CD14-positive monocyte (primary cell): ENCODE results near the gene GTPBP8. TPM values are rescaled to one million over a fixed set of nuclear protein-coding genes. Genes with fewer than 3 reads are reported as not detected.
A peak's percentile ranks its signal among the peaks of the same experiment; 100 is the strongest.

Source experiments
- DNase-seq, 3 donors: peaks; one replicate each; pipeline ENCODE4 v3.0.0-alpha.2; 2011 to 2022
- H2AFZ ChIP-seq: 2 replicates; pipeline ENCODE4 v1.6.0; 2012; ENCODE audit warnings: mild to moderate bottlenecking, low read depth, low read length, inconsistent platforms; ENCODE audit not compliant: insufficient read depth, poor library complexity, severe bottlenecking
- H3K27ac ChIP-seq, 2 donors: 1 replicate in 1 of 2; 2 replicates in 1 of 2; pipeline ENCODE4 v1.5.1; 2012 to 2013; ENCODE audit warnings: low read length in 2 of 2, control low read depth in 1 of 2, inconsistent platforms in 1 of 2, low read depth in 1 of 2, mild to moderate bottlenecking in 1 of 2
- H3K27me3 ChIP-seq, 2 donors: one replicate each; pipeline versions ENCODE4 v1.6.0 to v1.6.1; 2011 to 2013; ENCODE audit warnings: low read length in 2 of 2; ENCODE audit not compliant: control insufficient read depth in 2 of 2, insufficient read depth in 2 of 2
- H3K36me3 ChIP-seq, 2 donors: replicated peaks in 1 of 2; 1 replicate in 1 of 2; 2 replicates in 1 of 2; pipeline versions ENCODE4 v1.5.1 to v1.6.1; 2012 to 2013; ENCODE audit warnings: low read length in 2 of 2, control low read depth in 1 of 2, inconsistent platforms in 1 of 2, mild to moderate bottlenecking in 1 of 2; ENCODE audit not compliant: insufficient read depth in 2 of 2, control insufficient read depth in 1 of 2
- H3K4me1 ChIP-seq, 2 donors: 1 replicate in 1 of 2; 2 replicates in 1 of 2; pipeline versions ENCODE4 v1.5.1 to v1.6.1; 2012 to 2013; ENCODE audit warnings: low read length in 2 of 2, control low read depth in 1 of 2, inconsistent platforms in 1 of 2, mild to moderate bottlenecking in 1 of 2, moderate library complexity in 1 of 2; ENCODE audit not compliant: insufficient read depth in 2 of 2, control insufficient read depth in 1 of 2
- H3K4me2 ChIP-seq: replicated peaks from 2 replicates; pipeline ENCODE3; 2012; ENCODE audit warnings: low read length, moderate library complexity, mild to moderate bottlenecking; ENCODE audit not compliant: poor library complexity, severe bottlenecking; ENCODE audit errors: extremely low read depth
- H3K4me3 ChIP-seq, 3 experiments: fragments of 200-600 bp in 1 of 3; sonication (generic) in 1 of 3; replicated peaks in 1 of 3; 1 replicate in 2 of 3; 2 replicates in 1 of 3; pipeline ENCODE4 v1.5.1; 2011 to 2013; ENCODE audit warnings: low read length in 3 of 3, mild to moderate bottlenecking in 3 of 3, control low read depth in 2 of 3, low read depth in 2 of 3, inconsistent platforms in 1 of 3, moderate library complexity in 1 of 3
- H3K79me2 ChIP-seq: 2 replicates; pipeline ENCODE4 v1.6.0; 2012; ENCODE audit warnings: mild to moderate bottlenecking, control low read depth, inconsistent platforms, low read length, moderate library complexity; ENCODE audit not compliant: insufficient read depth
- H3K9ac ChIP-seq: 2 replicates; pipeline ENCODE4 v1.6.0; 2017; ENCODE audit warnings: low read length, mild to moderate bottlenecking; ENCODE audit not compliant: insufficient read depth, poor library complexity, severe bottlenecking
- H3K9me3 ChIP-seq, 2 donors: replicated peaks in 1 of 2; 1 replicate in 1 of 2; 2 replicates in 1 of 2; pipeline versions ENCODE4 v1.5.1 to v1.6.1; 2012 to 2013; ENCODE audit warnings: low read length in 2 of 2, control low read depth in 1 of 2; ENCODE audit not compliant: control insufficient read depth in 1 of 2, insufficient read depth in 1 of 2
- H4K20me1 ChIP-seq: 2 replicates; pipeline ENCODE4 v1.6.0; 2012; ENCODE audit warnings: mild to moderate bottlenecking, low read length, control low read depth, moderate library complexity; ENCODE audit not compliant: insufficient read depth
- H3K27ac Mint-ChIP-seq, 7 donors: one replicate each; pipeline ENCODE4 v1.8.0; 2020; ENCODE audit warnings: mild to moderate bottlenecking in 7 of 7, mixed read lengths in 7 of 7, moderate library complexity in 6 of 7, inconsistent platforms in 2 of 7
- H3K27me3 Mint-ChIP-seq, 3 donors: one replicate each; pipeline ENCODE4 v1.8.0; 2021 to 2022; ENCODE audit warnings: low read depth in 3 of 3, mild to moderate bottlenecking in 3 of 3, mixed read lengths in 3 of 3, moderate library complexity in 3 of 3, inconsistent platforms in 1 of 3
- H3K36me3 Mint-ChIP-seq, 2 donors: one replicate each; pipeline ENCODE4 v1.8.0; 2020; ENCODE audit warnings: mixed read lengths in 2 of 2, inconsistent platforms in 1 of 2, mild to moderate bottlenecking in 1 of 2
- H3K4me1 Mint-ChIP-seq: one replicate; pipeline ENCODE4 v1.8.0; 2020; ENCODE audit warnings: mild to moderate bottlenecking, mixed read lengths
- H3K4me3 Mint-ChIP-seq, 2 donors: one replicate each; pipeline ENCODE4 v1.8.0; 2020; ENCODE audit warnings: mild to moderate bottlenecking in 2 of 2, mixed read lengths in 2 of 2, moderate library complexity in 1 of 2
- H3K9me3 Mint-ChIP-seq, 7 donors: one replicate each; pipeline ENCODE4 v1.8.0; 2020 to 2022; ENCODE audit warnings: mixed read lengths in 7 of 7, mild to moderate bottlenecking in 6 of 7, moderate library complexity in 6 of 7, inconsistent platforms in 2 of 7
- CTCF ChIP-seq: fragments of 200-600 bp; IDR thresholded peaks from one replicate; pipeline ENCODE4 v1.8.0; 2022; ENCODE audit warnings: antibody characterized with exemption, mild to moderate bottlenecking
- WGBS: methylation state at CpG from one replicate; pipeline ENCODE4 v1.1.5; 2013; ENCODE audit warnings: missing lambda C conversion rate; ENCODE audit not compliant: insufficient coverage; 5-methylcytosine and 5-hydroxymethylcytosine counted together
- intact Hi-C, 2 donors: fragments of 100-400 bp; cut with micrococcal nuclease; formaldehyde crosslinking; loops; one replicate each; pipeline versions ENCODE4 v1.15.0 to v1.15.1; 2023
- polyA plus RNA-seq, 3 donors: library from polyadenylated mRNA; depleted of rRNA in 1 of 3; unstranded in 2 of 3; stranded (reverse) in 1 of 3; fragments of 300-500 nt in 2 of 3; fragments of >200 nt in 1 of 3; fragmentation: Illumina TruSeq in 2 of 3; gene quantifications; 1 replicate in 2 of 3; 2 replicates in 1 of 3; pipeline ENCODE4 v1.2.3, GENCODE V29; 2012 to 2021

Gene GTPBP8
- polyA plus RNA-seq, 3 donors: 6.0 to 10.8 (median 9.8) TPM

- Histone ChIP-seq H3K27ac (no peak overlapping the region), H3K27me3 (no peaks in the 10 kb centered on the region), H3K79me2 (no peaks in the 10 kb centered on the region), H3K4me2 (no peak overlapping the region), H3K4me3 (no peak overlapping the region), H3K9me3 (peaks cover 5% of the 10 kb centered on the region in 2 donors), H2AFZ (no peak overlapping the region), H3K36me3 (no peaks in the 10 kb centered on the region), H4K20me1 (no peaks in the 10 kb centered on the region), H3K9ac (no peak overlapping the region), H3K4me1 (peaks cover 0 to 7% of the 10 kb centered on the region in 2 donors)
- DNase-seq: no peak
- Mint-ChIP-seq H3K4me1 (peaks cover 11% of the 10 kb centered on the region), H3K27me3 (peaks cover 0 to 2% (median 0%) of the 10 kb centered on the region in 3 donors), H3K4me3 (no peak overlapping the region), H3K9me3 (peaks cover 4 to 11% (median 7%) of the 10 kb centered on the region in 7 donors), H3K27ac (no peak overlapping the region), H3K36me3 (peaks cover 3 to 4% of the 10 kb centered on the region in 2 donors)
- TF ChIP-seq CTCF: no peak
- intact Hi-C loops: no loop called here
Observed at GRCh38 chr3:112956351-112956750, 34.4 kb upstream of the GTPBP8 start.

- H3K36me3 Mint-ChIP-seq: peaks cover 11 to 19% of the 10 kb centered on the region in 2 donors
- H3K4me1 ChIP-seq: peaks cover 0 to 7% of the 10 kb centered on the region in 2 donors
- H3K27me3 Mint-ChIP-seq: peaks cover 0 to under 1% (median 0%) of the 10 kb centered on the region in 3 donors
- H3K4me2 ChIP-seq: peak overlapping the region; percentile 12
- DNase-seq: no peak
- intact Hi-C loops: no loop called here
- peaks cover 11% of the 10 kb centered on the region for H3K4me1 Mint-ChIP-seq
- H3K4me3 ChIP-seq: peak overlapping the region in 1 of 3 experiments; percentile 1
- H3K9me3 ChIP-seq: peaks cover 12 to 17% of the 10 kb centered on the region in 2 donors
- H3K79me2 ChIP-seq: no peaks in the 10 kb centered on the region
- 60% methylated on average over 1 of the region's 6 CpGs for WGBS
- no peaks in the 10 kb centered on the region for H3K27me3 ChIP-seq
- H4K20me1 ChIP-seq: no peaks in the 10 kb centered on the region
- no peak overlapping the region for H3K27ac Mint-ChIP-seq
- H3K36me3 ChIP-seq: no peaks in the 10 kb centered on the region
- H3K9me3 Mint-ChIP-seq: peaks cover 15 to 25% (median 19%) of the 10 kb centered on the region in 7 donors
- H3K4me3 Mint-ChIP-seq: peak overlapping the region; percentile 31 to 73
- no peak for TF ChIP-seq CTCF
- no peak overlapping the region for H2AFZ ChIP-seq
- H3K9ac ChIP-seq: no peak overlapping the region
- H3K27ac ChIP-seq: no peak overlapping the region
Observed at GRCh38 chr3:112958811-112959560, 31.8 kb upstream of the GTPBP8 start.
